Tibial artery (tissue), 4 donors: ENCODE measurements around the gene GPC6.

Source experiments
- DNase-seq, 2 donors: peaks; one replicate each; pipeline ENCODE4 v3.0.0-alpha.2; 2019
- H3K27ac ChIP-seq, 2 donors: fragments of 200-600 bp; sonication (generic) in 1 of 2; 1 replicate in 1 of 2; 2 replicates in 1 of 2; pipeline ENCODE4 v1.5.1; 2018 to 2019; ENCODE audit warnings: mild to moderate bottlenecking in 1 of 2
- H3K27me3 ChIP-seq, 2 donors: fragments of 200-600 bp; sonication (generic) in 1 of 2; one replicate each; pipeline versions ENCODE4 v1.5.1 to v1.6.0; 2016 to 2019
- H3K36me3 ChIP-seq, 3 donors: fragments of 200-600 bp; sonication (generic) in 2 of 3; one replicate each; pipeline ENCODE4 v1.5.1; 2016 to 2019; ENCODE audit warnings: mild to moderate bottlenecking in 2 of 3
- H3K4me1 ChIP-seq, 4 donors: fragments of 200-600 bp; sonication (generic) in 2 of 4; 1 replicate in 3 of 4; 2 replicates in 1 of 4; pipeline ENCODE4 v1.5.1; 2016 to 2019
- H3K4me3 ChIP-seq, 2 donors: fragments of 200-600 bp; sonication (generic) in 1 of 2; 1 replicate in 1 of 2; 2 replicates in 1 of 2; pipeline ENCODE4 v1.5.1; 2018 to 2019; ENCODE audit warnings: mild to moderate bottlenecking in 2 of 2
- H3K9me3 ChIP-seq, 3 donors: fragments of 200-600 bp; sonication (generic) in 1 of 3; one replicate each; pipeline ENCODE4 v1.5.1; 2016 to 2019
- CTCF ChIP-seq, 2 experiments: fragments of 200-600 bp in 1 of 2; fragments of 450-650 bp in 1 of 2; IDR thresholded peaks; one replicate each; pipeline ENCODE4 v1.5.1; 2017 to 2019; ENCODE audit warnings: antibody characterized with exemption in 2 of 2, mild to moderate bottlenecking in 1 of 2, moderate library complexity in 1 of 2
- intact Hi-C: fragments of 100-400 bp; cut with DNase I; formaldehyde crosslinking; loops from one replicate; pipeline ENCODE4 v1.15.0; 2023; ENCODE audit warnings: low total_unique reads

Gene GPC6

GRCh38 chr13:93794197-93794885 lies 567.7 kb downstream of the GPC6 start:
- no peaks in the 10 kb centered on the region for H3K4me1 ChIP-seq
- no peaks in the 10 kb centered on the region for H3K9me3 ChIP-seq
- H3K4me3 ChIP-seq, result no peak overlapping the region
- no peaks in the 10 kb centered on the region for H3K27me3 ChIP-seq
- H3K27ac ChIP-seq, result no peak overlapping the region
- H3K36me3 ChIP-seq, result no peaks in the 10 kb centered on the region
- intact Hi-C loops, result no loop called here
- no peak for DNase-seq
- TF ChIP-seq CTCF (IDR thresholded peaks at IDR 0.05), result no peak

- Histone ChIP-seq H3K27ac (no peak overlapping the region), H3K9me3 (no peaks in the 10 kb centered on the region), H3K36me3 (no peaks in the 10 kb centered on the region), H3K27me3 (no peaks in the 10 kb centered on the region), H3K4me3 (no peak overlapping the region), H3K4me1 (no peaks in the 10 kb centered on the region)
- TF ChIP-seq CTCF (IDR thresholded peaks at IDR 0.05), result no peak
- DNase-seq, result no peak
- intact Hi-C loops, result no loop called here
Observed at GRCh38 chr13:93797463-93797862, 570.9 kb downstream of the GPC6 start.

GRCh38 chr13:93800342-93800741 lies 573.7 kb downstream of the GPC6 start:
- intact Hi-C loops, result no loop called here

GRCh38 chr13:93805736-93806135 lies 579.1 kb downstream of the GPC6 start:
- intact Hi-C loops, result no loop called here
- no peaks in the 10 kb centered on the region for H3K27me3 ChIP-seq

More at GRCh38 chr13:93800342-93800741, 573.7 kb downstream of the GPC6 start:
- DNase-seq, result no peak
- H3K4me1 ChIP-seq, result no peaks in the 10 kb centered on the region
- no peak overlapping the region for H3K27ac ChIP-seq
- no peaks in the 10 kb centered on the region for H3K36me3 ChIP-seq
- no peak for TF ChIP-seq CTCF (IDR thresholded peaks at IDR 0.05)
- H3K4me3 ChIP-seq, result no peak overlapping the region
- H3K9me3 ChIP-seq, result no peaks in the 10 kb centered on the region
- H3K27me3 ChIP-seq, result no peaks in the 10 kb centered on the region

GRCh38 chr13:93806861-93807260 lies 580.3 kb downstream of the GPC6 start:
- H3K27ac ChIP-seq, result no peak overlapping the region
- no peaks in the 10 kb centered on the region for H3K27me3 ChIP-seq
- no peaks in the 10 kb centered on the region for H3K36me3 ChIP-seq
- no peak for TF ChIP-seq CTCF (IDR thresholded peaks at IDR 0.05)
- H3K9me3 ChIP-seq, result no peaks in the 10 kb centered on the region
- H3K4me3 ChIP-seq, result no peak overlapping the region
- no peaks in the 10 kb centered on the region for H3K4me1 ChIP-seq
- DNase-seq, result no peak
- intact Hi-C loops, result no loop called here

More at GRCh38 chr13:93805736-93806135, 579.1 kb downstream of the GPC6 start:
- no peak for DNase-seq
- no peak for TF ChIP-seq CTCF (IDR thresholded peaks at IDR 0.05)
- no peaks in the 10 kb centered on the region for H3K4me1 ChIP-seq
- H3K27ac ChIP-seq, result no peak overlapping the region
- H3K4me3 ChIP-seq, result no peak overlapping the region
- no peaks in the 10 kb centered on the region for H3K36me3 ChIP-seq
- H3K9me3 ChIP-seq, result no peaks in the 10 kb centered on the region

GRCh38 chr13:93810264-93810663 lies 583.7 kb downstream of the GPC6 start:
- intact Hi-C loops, result no loop called here
- Histone ChIP-seq H3K9me3 (no peaks in the 10 kb centered on the region), H3K27ac (no peak overlapping the region), H3K36me3 (no peaks in the 10 kb centered on the region), H3K27me3 (no peaks in the 10 kb centered on the region), H3K4me3 (no peak overlapping the region), H3K4me1 (no peaks in the 10 kb centered on the region)
- TF ChIP-seq CTCF (IDR thresholded peaks at IDR 0.05), result no peak
- no peak for DNase-seq
